Heart left ventricle (tissue), 16 donors: Measurements from ENCODE around the gene HAUS7. TPM values are rescaled to one million over a fixed set of nuclear protein-coding genes. Genes with fewer than 3 reads are reported as not detected.

ENCODE experiments used
- ATAC-seq, 4 donors: fragments of 200-7000 bp; cut with Tn5 transposase; one replicate each; pipeline ENCODE4 v1.9.1; 2020 to 2022; ENCODE audit warnings: moderate library complexity in 4 of 4, mild to moderate bottlenecking in 3 of 4, moderate number of reproducible peaks in 1 of 4
- DNase-seq, 5 donors: peaks; one replicate each; pipeline ENCODE4 v3.0.0-alpha.2; 2020
- H3K27ac ChIP-seq, 12 donors: fragments of 200-600 bp; sonication (generic) in 4 of 12; one replicate each; pipeline versions ENCODE4 v1.5.0 to v1.8.0; 2016 to 2022; ENCODE audit warnings: mild to moderate bottlenecking in 2 of 12
- H3K27me3 ChIP-seq, 9 donors: fragments of 200-600 bp; sonication (generic) in 2 of 9; one replicate each; pipeline versions ENCODE4 v1.5.1 to v1.8.0; 2016 to 2022; ENCODE audit warnings: mild to moderate bottlenecking in 3 of 9
- H3K36me3 ChIP-seq, 9 donors: fragments of 200-600 bp; sonication (generic) in 2 of 9; one replicate each; pipeline versions ENCODE4 v1.5.0 to v1.8.0; 2018 to 2022; ENCODE audit warnings: mild to moderate bottlenecking in 2 of 9
- H3K4me1 ChIP-seq, 12 donors: fragments of 200-600 bp; sonication (generic) in 4 of 12; one replicate each; pipeline versions ENCODE4 v1.5.0 to v1.8.0; 2016 to 2022; ENCODE audit warnings: mild to moderate bottlenecking in 3 of 12
- H3K4me3 ChIP-seq, 12 donors: fragments of 200-600 bp; sonication (generic) in 4 of 12; one replicate each; pipeline versions ENCODE4 v1.5.0 to v1.8.0; 2017 to 2022; ENCODE audit warnings: mild to moderate bottlenecking in 9 of 12, moderate library complexity in 4 of 12
- H3K9me3 ChIP-seq, 12 donors: fragments of 200-600 bp; sonication (generic) in 4 of 12; one replicate each; pipeline versions ENCODE4 v1.5.0 to v1.8.0; 2016 to 2022; ENCODE audit warnings: mild to moderate bottlenecking in 1 of 12
- POLR2A ChIP-seq, 2 donors: fragments of 450-650 bp; IDR thresholded peaks; one replicate each; pipeline ENCODE4 v1.6.1; 2017; ENCODE audit warnings: antibody characterized with exemption in 2 of 2, mild to moderate bottlenecking in 2 of 2, moderate library complexity in 2 of 2
- WGBS, 4 donors: extraction: QIAGEN DNeasy Blood & Tissue Kit in 2 of 4; methylation state at CpG; one replicate each; pipeline versions ENCODE4 v1.1.5 to v1.1.7; 2013 to 2018; 5-methylcytosine and 5-hydroxymethylcytosine counted together
- intact Hi-C, 10 donors: fragments of 100-400 bp; cut with DNase I; formaldehyde crosslinking; loops; one replicate each; pipeline versions ENCODE4 v1.11.1 to v1.14.2; 2022
- polyA plus RNA-seq, 2 donors: library from polyadenylated mRNA; stranded (reverse); fragments of 200-250 nt; gene quantifications; one replicate each; pipeline ENCODE4 v1.2.3, GENCODE V29; 2013
- total RNA-seq, 9 donors: library from RNA; depleted of rRNA in 2 of 9; stranded (reverse); fragments of >200 nt in 2 of 9; fragmentation: NEBNext Ultra II Directional in 3 of 9; extraction: Animal tissue kit (Norgen Biotek cat#: 25700) in 3 of 9; gene quantifications; one replicate each; pipeline versions ENCODE4 v1.1.0 to v1.2.4, GENCODE V29; 2016 to 2023
- TF ChIP-seq, protein P1 (sequence below), 12 donors: fragments of 200-600 bp; sonication (generic) in 4 of 12; IDR thresholded peaks; one replicate each; pipeline versions ENCODE4 v1.5.0 to v1.8.0; 2018 to 2022; ENCODE audit warnings: antibody characterized with exemption in 12 of 12, mild to moderate bottlenecking in 5 of 12
- donor health status: ischemic (EF 13 %, LVEDD 7.1; RV severe dilation, severe dysfunction).
- donor health status: healthy with polysubstance abuse.
- donor health status: DM: no; HTN: yes; CAD: no.
- donor health status: DM: no; HTN: no; CAD: no.
- donor health status: ischemic (EF 25% LVEDD 6.9; RV normal size, moderate dysfunction).
- donor health status: ischemic (EF 25% LVEDD 5.7; RV mildly dilated, moderate dysfunction).
- donor health status: healthy.
- donor health status: DM: yes; HTN: yes; CAD: no.
- donor health status: ischemic (EF 35%, LVEDD 5.7; RV mildly dilated, moderate dysfunction).
- donor health status: nonischemic (EF 11% LVEDD 7.7; RV severe dilation, severe dysfunction).
- donor health status: DM: yes; HTN: yes; CAD: no.
- donor health status: PGD.
- donor health status: ischemic (EF 29% LVEDD 5.4; RV normal size, mild dysfunction).
- donor health status: nonischemic (EF 23%, LVEDD 6.1; RV moderate dilation, normal function).

Gene HAUS7
- total and polyA plus RNA-seq, 11 donors: 15.3 to 28.2 (median 20.2) TPM

GRCh38 chrX:153495903-153496589 lies 25.7 kb upstream of the HAUS7 start:
- Histone ChIP-seq H3K9me3 (no peaks in the 10 kb centered on the region), H3K36me3 (no peaks in the 10 kb centered on the region), H3K4me3 (peak overlapping the region in 11 of 12 donors; percentile 38 to 66 (median 51)), H3K27ac (peak overlapping the region in 10 of 12 donors; percentile 17 to 87 (median 50)), H3K4me1 (peaks cover 0 to 20% (median 0%) of the 10 kb centered on the region in 12 donors), H3K27me3 (peaks cover 0 to 14% (median 0%) of the 10 kb centered on the region in 9 donors)
- intact Hi-C loops: loop anchor here in 2 of 10 donors (2.0 kb wide), 1 partner anchor 25 kb away; the partner anchor contains the start of gene HAUS7 (in 2 of the 2)
- no peak for ATAC-seq
- TF ChIP-seq POLR2A (IDR thresholded peaks at IDR 0.05): no peak
- TF ChIP-seq, protein P1, sequence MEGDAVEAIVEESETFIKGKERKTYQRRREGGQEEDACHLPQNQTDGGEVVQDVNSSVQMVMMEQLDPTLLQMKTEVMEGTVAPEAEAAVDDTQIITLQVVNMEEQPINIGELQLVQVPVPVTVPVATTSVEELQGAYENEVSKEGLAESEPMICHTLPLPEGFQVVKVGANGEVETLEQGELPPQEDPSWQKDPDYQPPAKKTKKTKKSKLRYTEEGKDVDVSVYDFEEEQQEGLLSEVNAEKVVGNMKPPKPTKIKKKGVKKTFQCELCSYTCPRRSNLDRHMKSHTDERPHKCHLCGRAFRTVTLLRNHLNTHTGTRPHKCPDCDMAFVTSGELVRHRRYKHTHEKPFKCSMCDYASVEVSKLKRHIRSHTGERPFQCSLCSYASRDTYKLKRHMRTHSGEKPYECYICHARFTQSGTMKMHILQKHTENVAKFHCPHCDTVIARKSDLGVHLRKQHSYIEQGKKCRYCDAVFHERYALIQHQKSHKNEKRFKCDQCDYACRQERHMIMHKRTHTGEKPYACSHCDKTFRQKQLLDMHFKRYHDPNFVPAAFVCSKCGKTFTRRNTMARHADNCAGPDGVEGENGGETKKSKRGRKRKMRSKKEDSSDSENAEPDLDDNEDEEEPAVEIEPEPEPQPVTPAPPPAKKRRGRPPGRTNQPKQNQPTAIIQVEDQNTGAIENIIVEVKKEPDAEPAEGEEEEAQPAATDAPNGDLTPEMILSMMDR (IDR thresholded peaks at IDR 0.05): no peak
- DNase-seq: no peak
- WGBS, 4 donors: 63 to 72% (median 69%) methylated on average over 17 to 18 of the region's 18 CpGs

- H3K27ac ChIP-seq: peak overlapping the region in 10 of 12 donors; percentile 46 to 87 (median 70)
- peak in 2 of 4 donors; percentile 18 to 36 for ATAC-seq
- intact Hi-C loops: loop anchor here in 2 of 10 donors (2.0 kb wide), 1 partner anchor 25 kb away; the partner anchor contains the start of gene HAUS7 (in 2 of the 2)
- H3K9me3 ChIP-seq: no peaks in the 10 kb centered on the region
- 30 to 70% (median 40%) methylated on average over 15 to 17 of the region's 17 CpGs for WGBS, 4 donors
- DNase-seq: peak in 1 of 5 donors; percentile 51
- H3K27me3 ChIP-seq: peaks cover 0 to 14% (median 0%) of the 10 kb centered on the region in 9 donors
- H3K4me3 ChIP-seq: peak overlapping the region in 11 of 12 donors; percentile 38 to 66 (median 51)
- H3K36me3 ChIP-seq: no peaks in the 10 kb centered on the region
- TF ChIP-seq, protein P1 (IDR thresholded peaks at IDR 0.05): no peak
- no peak for TF ChIP-seq POLR2A (IDR thresholded peaks at IDR 0.05)
- H3K4me1 ChIP-seq: peaks cover 0 to 21% (median 0%) of the 10 kb centered on the region in 12 donors
Observed at GRCh38 chrX:153495362-153495751, 25.0 kb upstream of the HAUS7 start.

DNA sequence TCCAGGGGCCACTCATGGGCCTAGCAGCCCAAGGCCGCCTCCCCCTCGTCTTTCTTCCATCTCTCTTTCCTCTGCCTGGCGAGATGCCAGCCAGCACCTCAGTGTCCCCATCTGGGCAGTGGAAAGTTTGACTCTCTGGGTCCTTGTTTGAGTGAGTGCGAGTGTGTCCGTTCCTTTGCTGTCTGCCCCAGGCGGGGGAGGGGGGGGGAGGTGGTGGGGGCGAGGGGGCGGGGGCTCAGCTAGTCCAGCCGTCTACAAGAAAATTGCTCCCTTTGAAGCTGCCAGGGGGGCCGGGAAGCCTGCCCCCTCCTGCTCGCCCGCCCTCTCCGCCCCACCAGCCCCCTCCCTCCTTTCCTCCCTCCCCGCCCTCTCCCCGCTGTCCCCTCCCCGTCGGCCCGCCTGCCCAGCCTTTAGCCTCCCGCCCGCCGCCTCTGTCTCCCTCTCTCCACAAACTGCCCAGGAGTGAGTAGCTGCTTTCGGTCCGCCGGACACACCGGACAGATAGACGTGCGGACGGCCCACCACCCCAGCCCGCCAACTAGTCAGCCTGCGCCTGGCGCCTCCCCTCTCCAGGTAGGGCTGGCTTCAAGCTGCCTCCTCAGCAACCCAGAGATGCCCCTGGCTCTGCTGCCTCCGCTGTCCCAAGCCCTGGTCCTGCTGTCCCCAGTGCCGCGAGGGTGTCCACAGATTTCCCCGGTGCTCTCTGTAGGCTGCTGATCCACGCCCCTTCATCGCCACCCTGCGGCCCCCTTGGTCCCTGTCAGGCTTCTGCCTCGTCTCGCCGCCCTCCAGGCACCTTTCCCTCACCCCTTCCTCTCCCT lies 24.4 kb upstream of the HAUS7 start, which contains the start of gene BGN:
Gene BGN (plus strand): TSS at position 440 of the 821 bp plus-strand sequence. CDS start 9,652 bp downstream, outside the sequence.
- H3K36me3 ChIP-seq: no peaks in the 10 kb centered on the region
- peak within 1 kb of the TSS in 11 of 12 donors; percentile 53 to 87 (median 71) for H3K27ac ChIP-seq
- H3K9me3 ChIP-seq: no peaks in the 10 kb centered on the region
- DNase-seq (peak; percentile 61 to 78 (median 68)), ATAC-seq (peak; percentile 26 to 64 (median 44))
- H3K4me3 ChIP-seq: peak within 1 kb of the TSS in 11 of 12 donors; percentile 38 to 66 (median 51)
- intact Hi-C loops: loop anchor here in 2 of 10 donors (2.0 kb wide), 1 partner anchor 24 kb away; the partner anchor contains the start of gene HAUS7 (in 2 of the 2)
- TF ChIP-seq, protein P1 (IDR thresholded peaks at IDR 0.05): peak in 10 of 12 donors; percentile 10 to 47 (median 28)
- no peak for TF ChIP-seq POLR2A (IDR thresholded peaks at IDR 0.05)
- peaks cover 0 to 14% (median 0%) of the 10 kb centered on the region in 9 donors for H3K27me3 ChIP-seq
- 9 to 47% (median 30%) methylated on average over 22 to 38 of the region's 41 CpGs for WGBS, 4 donors
- H3K4me1 ChIP-seq: peaks cover 0 to 21% (median 0%) of the 10 kb centered on the region in 12 donors
